ENCODE results near the gene KIAA1549.

DNA sequence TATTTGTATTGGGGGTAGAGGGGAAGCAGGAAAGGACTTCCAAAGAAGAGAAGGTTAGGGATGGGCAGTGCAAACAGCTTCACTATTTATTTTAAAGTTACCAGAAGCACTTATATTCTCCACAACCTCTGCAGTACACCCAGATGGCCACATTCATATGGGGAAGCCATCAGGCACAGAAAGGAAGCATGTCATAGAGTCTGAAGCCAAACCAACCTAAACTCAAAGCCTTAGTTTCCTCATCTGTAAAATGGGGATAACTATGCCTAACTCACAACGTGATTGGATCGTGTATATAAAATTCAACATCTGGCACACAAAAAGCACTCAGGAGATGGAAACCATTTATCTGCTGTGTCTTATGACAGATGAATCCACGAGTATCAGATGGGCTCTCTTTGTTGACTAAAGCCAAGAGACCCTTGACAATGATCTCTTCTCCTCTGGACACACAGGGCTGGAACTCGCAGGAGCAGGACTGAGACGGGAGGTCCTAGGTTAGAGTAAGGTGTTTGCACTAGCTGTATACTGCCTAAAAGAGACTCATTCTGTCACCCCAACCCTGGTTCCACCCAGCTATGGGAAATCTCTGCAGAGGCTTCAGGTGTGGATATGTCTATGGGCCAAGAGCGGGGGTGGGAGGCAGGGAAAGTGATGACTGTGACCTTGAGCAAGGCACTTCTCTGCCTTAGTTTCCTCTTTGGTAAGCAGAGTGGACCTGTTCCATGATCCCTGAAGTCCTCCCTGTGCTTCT is 1.8 kb downstream of the KIAA1549 start:
- TF ChIP-seq, protein P1, sequence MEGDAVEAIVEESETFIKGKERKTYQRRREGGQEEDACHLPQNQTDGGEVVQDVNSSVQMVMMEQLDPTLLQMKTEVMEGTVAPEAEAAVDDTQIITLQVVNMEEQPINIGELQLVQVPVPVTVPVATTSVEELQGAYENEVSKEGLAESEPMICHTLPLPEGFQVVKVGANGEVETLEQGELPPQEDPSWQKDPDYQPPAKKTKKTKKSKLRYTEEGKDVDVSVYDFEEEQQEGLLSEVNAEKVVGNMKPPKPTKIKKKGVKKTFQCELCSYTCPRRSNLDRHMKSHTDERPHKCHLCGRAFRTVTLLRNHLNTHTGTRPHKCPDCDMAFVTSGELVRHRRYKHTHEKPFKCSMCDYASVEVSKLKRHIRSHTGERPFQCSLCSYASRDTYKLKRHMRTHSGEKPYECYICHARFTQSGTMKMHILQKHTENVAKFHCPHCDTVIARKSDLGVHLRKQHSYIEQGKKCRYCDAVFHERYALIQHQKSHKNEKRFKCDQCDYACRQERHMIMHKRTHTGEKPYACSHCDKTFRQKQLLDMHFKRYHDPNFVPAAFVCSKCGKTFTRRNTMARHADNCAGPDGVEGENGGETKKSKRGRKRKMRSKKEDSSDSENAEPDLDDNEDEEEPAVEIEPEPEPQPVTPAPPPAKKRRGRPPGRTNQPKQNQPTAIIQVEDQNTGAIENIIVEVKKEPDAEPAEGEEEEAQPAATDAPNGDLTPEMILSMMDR (IDR thresholded peaks at IDR 0.05; ENCODE audit: low read depth, low read length) = no peak
- no peak for TF ChIP-seq EZH2phosphoT487 (IDR thresholded peaks at IDR 0.05; ENCODE audit: low read depth)

Measured in OCI-LY3 (cell line).